ENCODE data around the gene INTS6. TPM values are rescaled to one million over a fixed set of nuclear protein-coding genes. Genes with fewer than 3 reads are reported as not detected.

Gene INTS6
- total RNA-seq, 4 donors from 2014 or later, result 42.1 to 53.7 (median 45.4) TPM

DNA sequence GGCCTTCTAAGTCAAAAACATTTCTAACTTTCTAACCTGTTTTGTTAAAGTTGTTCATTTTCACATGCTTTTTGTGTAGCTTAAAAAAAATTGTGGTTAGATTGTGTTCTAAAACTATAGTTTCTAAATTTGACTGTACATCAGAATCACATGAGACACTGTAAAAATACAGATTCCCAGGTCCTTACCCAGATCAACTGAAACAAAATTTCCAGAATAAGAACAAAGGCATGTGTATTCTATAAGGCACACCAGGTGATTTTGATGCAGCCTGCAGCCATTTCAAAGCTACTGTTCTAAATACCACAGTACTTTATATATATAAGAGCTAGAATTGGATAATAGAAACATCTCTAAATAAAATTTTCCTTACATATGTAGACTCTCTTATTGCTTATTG lies 29.1 kb downstream of the INTS6 start:
- intact Hi-C loops (cut with DNase I), result no loop called here
- Histone ChIP-seq H3K9me3 (no peaks in the 10 kb centered on the region), H3K4me3 (replicated peaks in 1 of 3) (no peak overlapping the region), H3K4me1 (peaks cover 28 to 43% of the 10 kb centered on the region in 2 donors), H3K36me3 (no peaks in the 10 kb centered on the region), H3K27me3 (no peaks in the 10 kb centered on the region), H3K27ac (no peak overlapping the region)
- TF ChIP-seq, protein P1, sequence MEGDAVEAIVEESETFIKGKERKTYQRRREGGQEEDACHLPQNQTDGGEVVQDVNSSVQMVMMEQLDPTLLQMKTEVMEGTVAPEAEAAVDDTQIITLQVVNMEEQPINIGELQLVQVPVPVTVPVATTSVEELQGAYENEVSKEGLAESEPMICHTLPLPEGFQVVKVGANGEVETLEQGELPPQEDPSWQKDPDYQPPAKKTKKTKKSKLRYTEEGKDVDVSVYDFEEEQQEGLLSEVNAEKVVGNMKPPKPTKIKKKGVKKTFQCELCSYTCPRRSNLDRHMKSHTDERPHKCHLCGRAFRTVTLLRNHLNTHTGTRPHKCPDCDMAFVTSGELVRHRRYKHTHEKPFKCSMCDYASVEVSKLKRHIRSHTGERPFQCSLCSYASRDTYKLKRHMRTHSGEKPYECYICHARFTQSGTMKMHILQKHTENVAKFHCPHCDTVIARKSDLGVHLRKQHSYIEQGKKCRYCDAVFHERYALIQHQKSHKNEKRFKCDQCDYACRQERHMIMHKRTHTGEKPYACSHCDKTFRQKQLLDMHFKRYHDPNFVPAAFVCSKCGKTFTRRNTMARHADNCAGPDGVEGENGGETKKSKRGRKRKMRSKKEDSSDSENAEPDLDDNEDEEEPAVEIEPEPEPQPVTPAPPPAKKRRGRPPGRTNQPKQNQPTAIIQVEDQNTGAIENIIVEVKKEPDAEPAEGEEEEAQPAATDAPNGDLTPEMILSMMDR (IDR thresholded peaks at IDR 0.05), result no peak
- TF ChIP-seq POLR2A (IDR thresholded peaks at IDR 0.05), result no peak
- no peak for DNase-seq

DNA sequence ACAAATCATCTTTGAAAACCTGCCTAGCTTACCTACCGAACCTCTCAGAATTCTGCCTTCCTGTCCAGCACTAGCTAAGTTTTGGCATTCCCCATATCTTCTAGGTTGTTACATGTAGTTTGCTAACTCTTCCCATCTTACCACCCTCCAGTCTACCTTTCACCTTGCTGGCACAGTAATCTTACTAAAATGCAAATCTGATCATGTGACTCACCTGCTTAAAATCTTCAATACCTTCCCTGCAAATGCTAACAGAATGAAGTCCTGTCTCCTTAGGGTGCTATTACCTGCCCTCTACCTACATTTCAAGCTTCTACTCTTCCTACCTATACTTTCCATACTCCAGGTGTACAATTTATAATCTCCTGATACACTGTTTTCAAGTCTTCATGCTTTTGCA lies 30.4 kb downstream of the INTS6 start:
- Histone ChIP-seq H3K4me3 (replicated peaks in 1 of 3) (no peak overlapping the region), H3K4me1 (peaks cover 37 to 48% of the 10 kb centered on the region in 2 donors), H3K27ac (no peak overlapping the region), H3K9me3 (no peaks in the 10 kb centered on the region), H3K36me3 (no peaks in the 10 kb centered on the region), H3K27me3 (no peaks in the 10 kb centered on the region)
- TF ChIP-seq, protein P1 (IDR thresholded peaks at IDR 0.05), result no peak
- TF ChIP-seq POLR2A (IDR thresholded peaks at IDR 0.05), result no peak
- intact Hi-C loops (cut with DNase I), result no loop called here
- DNase-seq, result no peak
- 88% methylated on average over 1 of the region's 1 CpG for WGBS, 2 donors

DNA sequence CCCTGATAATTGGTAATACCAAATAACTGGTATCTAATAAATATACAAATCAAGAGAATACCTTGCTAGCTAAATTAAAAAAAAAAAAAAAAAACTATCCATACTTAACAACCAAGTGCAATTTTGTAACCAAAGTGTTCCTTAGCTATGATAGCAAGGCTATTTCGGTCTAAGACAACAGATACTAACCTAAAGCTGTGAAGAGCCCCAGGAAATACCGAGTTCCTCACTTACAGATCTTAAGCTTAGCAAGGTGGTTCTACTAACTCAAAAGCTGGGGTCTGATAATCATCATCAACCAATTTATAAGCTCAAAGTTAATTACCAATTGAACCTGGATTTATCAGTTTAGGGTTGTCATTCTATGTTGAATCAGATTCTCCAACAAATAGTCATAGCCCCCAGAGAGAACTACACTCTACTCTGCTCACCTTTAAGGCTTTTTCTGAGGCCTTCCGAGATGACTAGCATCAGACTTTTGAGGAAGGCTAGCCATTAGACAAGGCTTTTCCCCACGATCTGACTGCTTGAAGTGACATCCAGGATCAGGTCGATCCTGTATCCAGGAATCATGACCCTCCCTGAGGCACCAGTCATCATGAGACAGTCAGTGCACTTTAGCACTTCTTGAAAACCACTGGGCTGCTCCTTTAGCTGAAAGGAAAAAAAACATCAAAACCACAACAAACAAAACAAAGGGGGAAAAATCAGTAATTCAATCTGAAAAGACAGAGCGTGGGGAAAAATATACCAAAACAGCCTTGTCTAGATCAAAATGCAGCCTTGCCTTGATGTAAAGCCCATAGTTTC lies 31.9 kb downstream of the INTS6 start:
- Histone ChIP-seq H3K9me3 (no peaks in the 10 kb centered on the region), H3K27me3 (no peaks in the 10 kb centered on the region), H3K4me1 (peaks cover 37 to 48% of the 10 kb centered on the region in 2 donors), H3K4me3 (replicated peaks in 1 of 3) (no peak overlapping the region), H3K36me3 (no peaks in the 10 kb centered on the region), H3K27ac (peak overlapping the region in 1 of 3 donors; percentile 34)
- intact Hi-C loops (cut with DNase I), result no loop called here
- 48 to 49% methylated on average over 6 of the region's 6 CpGs for WGBS, 2 donors
- TF ChIP-seq, protein P1 (IDR thresholded peaks at IDR 0.05), result no peak
- TF ChIP-seq POLR2A (IDR thresholded peaks at IDR 0.05), result no peak
- DNase-seq, result no peak

DNA sequence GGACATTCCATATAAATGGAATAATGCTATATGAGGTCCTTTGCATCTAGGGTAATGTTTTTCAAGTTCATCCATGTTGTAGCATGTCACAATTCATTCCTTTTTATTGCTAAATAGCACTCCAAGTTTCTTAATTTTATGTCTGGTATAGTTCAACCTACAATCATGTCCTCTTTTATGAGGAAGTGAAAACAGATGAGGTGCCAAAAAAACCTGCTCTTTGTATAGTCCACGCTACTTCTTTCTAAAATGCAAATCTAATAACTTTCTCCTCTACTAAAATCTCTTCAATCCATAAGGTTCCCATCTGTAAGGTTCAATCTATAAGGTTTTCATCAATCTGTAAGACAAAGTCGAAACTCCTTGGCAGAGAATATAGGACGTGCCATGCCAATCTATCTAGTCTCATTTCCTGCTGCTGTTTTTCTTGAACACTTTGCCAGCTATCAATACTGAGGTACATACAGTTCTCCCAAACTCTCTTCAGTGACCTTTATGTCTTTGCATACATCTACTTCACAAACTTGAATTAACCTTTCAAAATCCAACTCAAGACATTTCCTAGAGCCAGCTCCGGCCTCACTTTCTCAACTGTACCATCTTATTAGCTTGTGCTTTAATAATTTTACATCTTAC lies 33.7 kb downstream of the INTS6 start:
- H3K27ac ChIP-seq, result no peak overlapping the region
- TF ChIP-seq, protein P1 (IDR thresholded peaks at IDR 0.05), result no peak
- no peak for TF ChIP-seq POLR2A (IDR thresholded peaks at IDR 0.05)
- H3K27me3 ChIP-seq, result no peaks in the 10 kb centered on the region
- no peaks in the 10 kb centered on the region for H3K36me3 ChIP-seq
- H3K9me3 ChIP-seq, result no peaks in the 10 kb centered on the region
- no peak overlapping the region for H3K4me3 ChIP-seq (replicated peaks in 1 of 3)
- WGBS, 2 donors, result 93 to 96% methylated on average over 4 of the region's 4 CpGs
- intact Hi-C loops (cut with DNase I), result no loop called here
- peaks cover 36 to 41% of the 10 kb centered on the region in 2 donors for H3K4me1 ChIP-seq
- DNase-seq, result no peak

DNA sequence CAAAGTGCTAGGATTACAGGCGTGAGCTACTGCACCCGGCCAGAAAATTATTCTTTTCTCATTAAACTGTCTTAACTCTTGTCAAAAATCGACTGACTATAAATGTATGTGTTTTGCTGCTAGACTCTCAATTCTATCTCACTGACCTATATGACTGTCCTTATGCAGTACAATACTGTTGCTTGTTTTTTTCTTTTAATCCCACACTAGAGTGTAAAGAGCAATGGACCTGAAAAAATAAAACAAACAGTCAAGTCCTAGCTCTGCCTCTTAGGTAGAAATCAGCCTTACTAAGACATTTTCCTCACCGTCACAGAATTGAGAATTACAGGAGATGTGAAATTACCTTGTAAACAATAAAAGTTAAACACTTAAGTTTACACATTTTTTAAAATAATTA lies 35.1 kb downstream of the INTS6 start:
- H3K36me3 ChIP-seq, result no peaks in the 10 kb centered on the region
- peaks cover 27 to 32% of the 10 kb centered on the region in 2 donors for H3K4me1 ChIP-seq
- no peak overlapping the region for H3K4me3 ChIP-seq (replicated peaks in 1 of 3)
- no peaks in the 10 kb centered on the region for H3K9me3 ChIP-seq
- intact Hi-C loops (cut with DNase I), result no loop called here
- WGBS, 2 donors, result 49 to 65% methylated on average over 4 of the region's 4 CpGs
- H3K27me3 ChIP-seq, result no peaks in the 10 kb centered on the region
- DNase-seq, result no peak
- H3K27ac ChIP-seq, result no peak overlapping the region
- TF ChIP-seq, protein P1 (IDR thresholded peaks at IDR 0.05), result no peak
- no peak for TF ChIP-seq POLR2A (IDR thresholded peaks at IDR 0.05)
